Dermis lymphatic vessel endothelial cell (primary cell): ENCODE data around the gene AMHR2. TPM values are rescaled to one million over a fixed set of nuclear protein-coding genes. Genes with fewer than 3 reads are reported as not detected.

Source experiments
- total RNA-seq: library from RNA; depleted of rRNA; stranded (reverse); fragments of >200 nt; gene quantifications from 2 replicates; pipeline ENCODE4 v1.2.1, GENCODE V29; 2014

AMHR2 gene
- total RNA-seq: not detected in 2 replicates

GRCh38 chr12:53423597-53423996, at the start of gene AMHR2:
TSS of gene AMHR2 (plus strand) at chr12:53423855. CDS start at chr12:53423935, 80 bp downstream.

GRCh38 chr12:53380104-53380793, 43.4 kb upstream of the AMHR2 start, which contains the start of gene SP1:
TSS of gene SP1 (plus strand) at chr12:53380176. CDS start at chr12:53380292, 116 bp downstream.

DNA sequence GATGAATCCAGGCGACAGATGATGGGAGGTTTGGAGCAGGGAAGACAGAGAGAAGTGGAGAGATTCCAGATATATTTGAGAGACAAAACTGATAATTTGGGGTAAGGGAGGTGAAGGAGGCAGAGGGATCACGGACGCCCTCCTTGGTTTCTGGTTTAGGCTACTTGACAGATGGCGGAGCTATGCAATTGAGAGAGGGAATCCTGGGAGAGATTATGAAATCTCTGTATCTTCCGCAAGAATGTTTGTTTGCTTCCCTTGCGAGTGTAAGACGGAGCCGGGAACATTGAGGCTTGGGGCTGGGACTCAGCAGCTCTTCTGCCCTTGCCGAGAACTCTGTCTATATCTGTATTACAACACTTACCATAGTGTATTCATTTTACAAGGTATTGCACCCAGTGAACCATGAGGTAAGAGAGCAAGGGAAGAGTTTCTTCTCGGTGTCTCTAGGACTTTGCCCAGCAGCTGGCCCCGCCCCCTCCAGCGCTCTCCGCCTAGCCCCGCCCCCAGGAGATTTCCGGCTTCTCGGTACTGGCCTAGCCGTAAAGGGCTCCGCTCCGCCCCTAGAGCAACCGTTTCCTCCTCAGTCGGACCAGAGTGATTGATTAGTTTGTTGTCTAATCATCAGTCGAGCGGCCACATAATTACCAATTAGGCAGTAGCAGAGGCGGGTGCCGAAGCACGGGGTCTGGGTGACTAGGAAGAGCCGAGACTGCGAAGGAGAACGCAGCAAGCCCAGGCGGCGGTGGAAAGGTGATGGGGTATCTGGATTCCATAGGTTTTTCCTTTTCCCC, 17.6 kb downstream of the AMHR2 start, which contains the start of gene PRR13:
Gene PRR13 (plus strand): TSS at position 695 of the 794 bp plus-strand sequence. CDS start 981 bp downstream, outside the sequence.

GRCh38 chr12:53451661-53452158, 28.1 kb downstream of the AMHR2 start, which contains the start of gene PCBP2:
TSS of gene PCBP2 (plus strand) at chr12:53452102. CDS start at chr12:53454801, 2,699 bp downstream.

Other genes starting within 250 kb of the AMHR2 start
- gene ZNF740, start 243.1 kb upstream of the AMHR2 start, total RNA-seq: 15.3 and 15.6 TPM in 2 replicates
- gene CSAD, start 242.9 kb upstream of the AMHR2 start, total RNA-seq: 4.6 and 5.5 TPM in 2 replicates
- gene ITGB7, start 216.6 kb upstream of the AMHR2 start, total RNA-seq: under 0.01 and 0.09 TPM in 2 replicates
- 12.3 and 16.5 TPM in 2 replicates for gene RARG, start 191.6 kb upstream of the AMHR2 start, total RNA-seq
- gene ESPL1, start 155.6 kb upstream of the AMHR2 start, total RNA-seq: 1.3 and 1.5 TPM in 2 replicates
- gene PFDN5, start 128.3 kb upstream of the AMHR2 start, total RNA-seq: 495 and 525 TPM in 2 replicates
- 34.6 and 41.9 TPM in 2 replicates for gene MYG1, start 124.2 kb upstream of the AMHR2 start, total RNA-seq
- 23.7 and 24.4 TPM in 2 replicates for gene AAAS, start 102.2 kb upstream of the AMHR2 start, total RNA-seq
- not detected in 2 replicates for gene SP7, start 87.5 kb upstream of the AMHR2 start, total RNA-seq
- gene SP1, start 43.7 kb upstream of the AMHR2 start, total RNA-seq: 30.2 and 36.9 TPM in 2 replicates
- 11.2 and 11.8 TPM in 2 replicates for gene PRR13, start 17.9 kb downstream of the AMHR2 start, total RNA-seq
- 379 and 479 TPM in 2 replicates for gene PCBP2, start 28.2 kb downstream of the AMHR2 start, total RNA-seq
- 3.1 and 5.1 TPM in 2 replicates for gene MAP3K12, start 75.6 kb downstream of the AMHR2 start, total RNA-seq
- 32.4 and 37.1 TPM in 2 replicates for gene TARBP2, start 77.4 kb downstream of the AMHR2 start, total RNA-seq
- not detected in 2 replicates for gene NPFF, start 83.6 kb downstream of the AMHR2 start, total RNA-seq
- gene ATF7, start 202.5 kb downstream of the AMHR2 start, total RNA-seq: 8.0 and 9.7 TPM in 2 replicates